Astrocyte of the cerebellum (primary cell): ENCODE data around the gene LYL1.

Experiments
- DNase-seq: peaks from one replicate; pipeline ENCODE4 v3.0.0-alpha.2; 2011; ENCODE audit warnings: low read depth
- H3K4me3 ChIP-seq: 2 replicates; pipeline ENCODE4 v1.5.1; 2011; ENCODE audit warnings: mild to moderate bottlenecking, low read depth, low read length, moderate library complexity
- CTCF ChIP-seq: IDR thresholded peaks from 2 replicates; pipeline ENCODE4 v1.5.1; 2012; ENCODE audit warnings: low read length, low read depth, moderate library complexity, mild to moderate bottlenecking; ENCODE audit errors: missing control alignments
- in situ Hi-C: cut with HindIII; loops from 2 replicates; pipeline ENCODE4 v1.10.0; 2017; ENCODE audit warnings: low sequenced_read_pairs

Gene LYL1

GRCh38 chr19:13135068-13136062 lies 32.7 kb upstream of the LYL1 start:
- TF ChIP-seq CTCF = no peak
- in situ Hi-C loops = no loop called here
- H3K4me3 ChIP-seq = no peak overlapping the region
- DNase-seq = no peak

- H3K4me3 ChIP-seq = no peak overlapping the region
- no peak for DNase-seq
- TF ChIP-seq CTCF = no peak
- in situ Hi-C loops = no loop called here
Observed at GRCh38 chr19:13134626-13135025, 32.0 kb upstream of the LYL1 start.

- DNase-seq = no peak
- TF ChIP-seq CTCF = no peak
- in situ Hi-C loops = no loop called here
- no peak overlapping the region for H3K4me3 ChIP-seq
Observed at GRCh38 chr19:13133241-13133870, 30.7 kb upstream of the LYL1 start.

- no peak for DNase-seq
- TF ChIP-seq CTCF = no peak
- H3K4me3 ChIP-seq = no peak overlapping the region
- in situ Hi-C loops = no loop called here
Observed at GRCh38 chr19:13132471-13133180, 30.0 kb upstream of the LYL1 start.

GRCh38 chr19:13130886-13131490 lies 28.3 kb upstream of the LYL1 start:
- no peak overlapping the region for H3K4me3 ChIP-seq
- no peak for DNase-seq
- TF ChIP-seq CTCF = no peak
- in situ Hi-C loops = no loop called here

- in situ Hi-C loops = no loop called here
- no peak overlapping the region for H3K4me3 ChIP-seq
- DNase-seq = no peak
- TF ChIP-seq CTCF = no peak
Observed at GRCh38 chr19:13129384-13129783, 26.7 kb upstream of the LYL1 start.
